Prostate gland (tissue), 2 donors: ENCODE measurements around the gene ATXN10.

Source experiments
- CTCF ChIP-seq, 4 experiments: fragments of 200-600 bp in 2 of 4; fragments of 450-650 bp in 2 of 4; sonication (generic) in 2 of 4; IDR thresholded peaks; 1 replicate in 3 of 4; 2 replicates in 1 of 4; pipeline ENCODE4 v1.5.1; 2016 to 2019; ENCODE audit warnings: antibody characterized with exemption in 4 of 4, mild to moderate bottlenecking in 2 of 4, moderate library complexity in 2 of 4
- POLR2A ChIP-seq: fragments of 450-650 bp; IDR thresholded peaks from one replicate; pipeline ENCODE4 v1.6.1; 2016; ENCODE audit warnings: antibody characterized with exemption, mild to moderate bottlenecking
- POLR2AphosphoS5 ChIP-seq: sonication (generic); formaldehyde crosslinking; IDR thresholded peaks from one replicate; pipeline ENCODE4 v1.6.1; 2017; ENCODE audit warnings: antibody characterized with exemption

GRCh38 chr22:45802054-45802453 lies 130.4 kb downstream of the ATXN10 start:
- TF ChIP-seq CTCF (IDR thresholded peaks at IDR 0.05) (no peak), POLR2A (no peak), POLR2AphosphoS5 (no peak)
